IPS DF 6.9 (cell line): ENCODE measurements around the gene TTC27.
"Not testable (repeated sequence)": the region's sequence is repeated elsewhere in the genome, so short reads cannot be mapped to it uniquely, and the experiment has no call there.

Source experiments
- DNase-seq: peaks from one replicate; pipeline ENCODE4 v3.0.0-alpha.2; 2013; ENCODE audit warnings: low read depth, low spot score
- H3K27ac ChIP-seq: one replicate; pipeline ENCODE4 v1.5.1; 2013; ENCODE audit warnings: low read length, control low read depth
- H3K27me3 ChIP-seq: 2 replicates; pipeline ENCODE4 v1.6.1; 2013; ENCODE audit warnings: mild to moderate bottlenecking, low read length; ENCODE audit not compliant: control insufficient read depth, insufficient read depth
- H3K36me3 ChIP-seq: 2 replicates; pipeline ENCODE4 v1.6.1; 2013; ENCODE audit warnings: low read length; ENCODE audit not compliant: control insufficient read depth, insufficient read depth
- H3K4me1 ChIP-seq: 2 replicates; pipeline ENCODE4 v1.6.1; 2013; ENCODE audit warnings: low read length; ENCODE audit not compliant: control insufficient read depth, insufficient read depth
- H3K4me3 ChIP-seq: 2 replicates; pipeline ENCODE4 v1.5.1; 2013; ENCODE audit warnings: mild to moderate bottlenecking, low read length
- H3K9me3 ChIP-seq: 2 replicates; pipeline ENCODE4 v1.6.1; 2013; ENCODE audit warnings: low read length, inconsistent platforms; ENCODE audit not compliant: control insufficient read depth, insufficient read depth
- WGBS: extraction: QIAGEN DNeasy Blood & Tissue Kit; methylation state at CpG from one replicate; pipeline ENCODE4 v1.1.7; 2013; ENCODE audit warnings: mixed read lengths, missing lambda C conversion rate; ENCODE audit not compliant: insufficient read length, insufficient coverage; 5-methylcytosine and 5-hydroxymethylcytosine counted together

Gene TTC27

GRCh38 chr2:32719430-32719829, 91.6 kb downstream of the TTC27 start:
- Histone ChIP-seq H3K36me3 (no peaks in the 10 kb centered on the region), H3K27ac (no peak overlapping the region), H3K27me3 (no peaks in the 10 kb centered on the region; the same call in 1 of the 2 replicates), H3K9me3 (no peaks in the 10 kb centered on the region), H3K4me3 (no peak overlapping the region), H3K4me1 (no peaks in the 10 kb centered on the region)
- no peak for DNase-seq
- no CpG with 5 or more reads among the region's 2 CpGs for WGBS

- no peak overlapping the region for H3K27ac ChIP-seq
- no peaks in the 10 kb centered on the region; the same call in 1 of the 2 replicates for H3K27me3 ChIP-seq
- DNase-seq: no peak
- H3K9me3 ChIP-seq: no peaks in the 10 kb centered on the region
- H3K4me3 ChIP-seq: no peak overlapping the region
- no peaks in the 10 kb centered on the region for H3K36me3 ChIP-seq
- no CpG with 5 or more reads among the region's 1 CpG for WGBS
- H3K4me1 ChIP-seq: no peaks in the 10 kb centered on the region
These were observed 92.3 kb downstream of the TTC27 start for GRCh38 chr2:32719933-32720716.

- Histone ChIP-seq H3K27ac (no peak overlapping the region), H3K27me3 (no peaks in the 10 kb centered on the region; the same call in 1 of the 2 replicates), H3K4me3 (no peak overlapping the region), H3K36me3 (no peaks in the 10 kb centered on the region), H3K4me1 (no peaks in the 10 kb centered on the region), H3K9me3 (no peaks in the 10 kb centered on the region)
- DNase-seq: no peak
- WGBS: no CpG with 5 or more reads among the region's 4 CpGs
These were observed 92.9 kb downstream of the TTC27 start for GRCh38 chr2:32720771-32721170.

GRCh38 chr2:32721376-32721775, 93.5 kb downstream of the TTC27 start:
- Histone ChIP-seq H3K9me3 (no peaks in the 10 kb centered on the region), H3K27ac (no peak overlapping the region), H3K36me3 (no peaks in the 10 kb centered on the region), H3K27me3 (no peaks in the 10 kb centered on the region; the same call in 1 of the 2 replicates), H3K4me3 (no peak overlapping the region), H3K4me1 (no peaks in the 10 kb centered on the region)
- WGBS: no CpG with 5 or more reads among the region's 1 CpG
- no peak for DNase-seq

GRCh38 chr2:32723467-32724079, 95.7 kb downstream of the TTC27 start:
- Histone ChIP-seq H3K36me3 (no peaks in the 10 kb centered on the region), H3K9me3 (no peaks in the 10 kb centered on the region), H3K27ac (no peak overlapping the region), H3K27me3 (no peaks in the 10 kb centered on the region; the same call in 1 of the 2 replicates), H3K4me1 (no peaks in the 10 kb centered on the region), H3K4me3 (no peak overlapping the region)
- DNase-seq: no peak
- WGBS: no CpG with 5 or more reads among the region's 3 CpGs

- H3K9me3 ChIP-seq, H3K4me1 ChIP-seq, H3K4me3 ChIP-seq, H3K27me3 ChIP-seq, H3K27ac ChIP-seq, DNase-seq, H3K36me3 ChIP-seq: not testable (repeated sequence)
- no CpG with 5 or more reads among the region's 5 CpGs for WGBS
These were observed 98.8 kb downstream of the TTC27 start for GRCh38 chr2:32726678-32727077.

- H3K36me3 ChIP-seq: no peaks in the 10 kb centered on the region
- WGBS: no CpG with 5 or more reads among the region's 1 CpG
- H3K27me3 ChIP-seq: no peaks in the 10 kb centered on the region
- no peak for DNase-seq
- no peaks in the 10 kb centered on the region for H3K9me3 ChIP-seq
- peaks cover 2% of the 10 kb centered on the region; the same call in 1 of the 2 replicates for H3K4me1 ChIP-seq
- no peak overlapping the region for H3K4me3 ChIP-seq
- H3K27ac ChIP-seq: no peak overlapping the region
These were observed 99.3 kb downstream of the TTC27 start for GRCh38 chr2:32727157-32727556.

- DNase-seq, H3K27me3 ChIP-seq, H3K4me3 ChIP-seq, H3K4me1 ChIP-seq, H3K9me3 ChIP-seq, H3K27ac ChIP-seq, H3K36me3 ChIP-seq: not testable (repeated sequence)
- 100% methylated on average over 2 of the region's 8 CpGs for whole genome bisulfite sequencing
These were observed 103.1 kb downstream of the TTC27 start for GRCh38 chr2:32730958-32731357.

- no peaks in the 10 kb centered on the region for H3K27me3 ChIP-seq
- H3K9me3 ChIP-seq: no peaks in the 10 kb centered on the region
- DNase-seq: no peak
- H3K4me1 ChIP-seq: peaks cover 2% of the 10 kb centered on the region; the same call in 1 of the 2 replicates
- WGBS: no CpG with 5 or more reads among the region's 1 CpG
- H3K27ac ChIP-seq: no peak overlapping the region
- no peak overlapping the region for H3K4me3 ChIP-seq
- H3K36me3 ChIP-seq: no peaks in the 10 kb centered on the region
These were observed 104.3 kb downstream of the TTC27 start for GRCh38 chr2:32732120-32732519.

GRCh38 chr2:32732912-32733472, 105.1 kb downstream of the TTC27 start:
- H3K4me3 ChIP-seq: no peak overlapping the region
- no CpG with 5 or more reads among the region's 2 CpGs for WGBS
- H3K4me1 ChIP-seq: peaks cover 2% of the 10 kb centered on the region; the same call in 1 of the 2 replicates
- DNase-seq: no peak
- no peaks in the 10 kb centered on the region for H3K9me3 ChIP-seq
- no peaks in the 10 kb centered on the region for H3K27me3 ChIP-seq
- H3K27ac ChIP-seq: no peak overlapping the region
- no peaks in the 10 kb centered on the region for H3K36me3 ChIP-seq
